Cardiac septum (tissue), 1 donor: ENCODE data around the gene FANK1. TPM values are rescaled to one million over a fixed set of nuclear protein-coding genes. Genes with fewer than 3 reads are reported as not detected.
"Not testable (repeated sequence)": the region's sequence is repeated elsewhere in the genome, so short reads cannot be mapped to it uniquely, and the experiment has no call there.

ENCODE experiments used
- DNase-seq: peaks from one replicate; pipeline ENCODE4 v3.0.0-alpha.2; 2020; ENCODE audit warnings: low spot score
- intact Hi-C: fragments of 100-400 bp; cut with DNase I; formaldehyde crosslinking; loops from one replicate; pipeline ENCODE4 v1.14.0; 2022
- total RNA-seq: library from RNA; stranded (reverse); fragmentation: NEBNext Ultra II Directional; extraction: Animal tissue kit (Norgen Biotek cat#: 25700); gene quantifications from one replicate; pipeline ENCODE4 v1.2.1, GENCODE V29; 2021
- donor health status: DM: no; HTN: no; CAD: no.

Gene FANK1
- total RNA-seq, 1 donor from 2014 or later, result 0.43 TPM

GRCh38 chr10:126045861-126046260 lies 149.5 kb downstream of the FANK1 start:
- intact Hi-C loops, result loop anchor here (10.0 kb wide), 1 partner anchor 109 kb away; no protein-coding TSS in a partner anchor
- no peak for DNase-seq

GRCh38 chr10:126046831-126047230 lies 150.5 kb downstream of the FANK1 start:
- DNase-seq, result no peak
- intact Hi-C loops, result loop anchor here (10.0 kb wide), 1 partner anchor 108 kb away; no protein-coding TSS in a partner anchor

GRCh38 chr10:126047749-126048148 lies 151.4 kb downstream of the FANK1 start:
- intact Hi-C loops, result loop anchor here (10.0 kb wide), 1 partner anchor 107 kb away; no protein-coding TSS in a partner anchor
- not testable (repeated sequence) for DNase-seq

GRCh38 chr10:126049759-126050700 lies 153.7 kb downstream of the FANK1 start:
- intact Hi-C loops, result loop anchor here (10.0 kb wide), 1 partner anchor 105 kb away; no protein-coding TSS in a partner anchor
- peak; percentile 78 for DNase-seq

GRCh38 chr10:126052171-126052570 lies 155.8 kb downstream of the FANK1 start:
- DNase-seq, result no peak
- intact Hi-C loops, result no loop called here

GRCh38 chr10:126054191-126054590 lies 157.8 kb downstream of the FANK1 start:
- no peak for DNase-seq
- intact Hi-C loops, result no loop called here

GRCh38 chr10:126057494-126057893 lies 161.1 kb downstream of the FANK1 start:
- DNase-seq, result no peak
- intact Hi-C loops, result no loop called here

GRCh38 chr10:126058104-126058503 lies 161.7 kb downstream of the FANK1 start:
- no peak for DNase-seq
- intact Hi-C loops, result no loop called here

GRCh38 chr10:126058507-126058906 lies 162.1 kb downstream of the FANK1 start:
- no peak for DNase-seq
- intact Hi-C loops, result no loop called here

Other genes with a start within 250 kb of the FANK1 start
- gene TEX36, start 213.4 kb upstream of the FANK1 start, total RNA-seq, result not detected
- 8.6 TPM for gene EDRF1, start 176.9 kb upstream of the FANK1 start, total RNA-seq
- not detected for gene MMP21, start 120.7 kb upstream of the FANK1 start, total RNA-seq
- gene UROS, start 73.3 kb upstream of the FANK1 start, total RNA-seq, result 69.5 TPM
- gene BCCIP, start 73.0 kb upstream of the FANK1 start, total RNA-seq, result 41.8 TPM
- 45.1 TPM for gene DHX32, start 15.3 kb upstream of the FANK1 start, total RNA-seq